ENCODE results near the gene NUCB2. TPM values are rescaled to one million over a fixed set of nuclear protein-coding genes. Genes with fewer than 3 reads are reported as not detected.
A peak's percentile ranks its signal among the peaks of the same experiment; 100 is the strongest.

NUCB2 gene
- total RNA-seq, 4 donors from 2014 or later = 41.1 to 79.5 (median 47.5) TPM

DNA sequence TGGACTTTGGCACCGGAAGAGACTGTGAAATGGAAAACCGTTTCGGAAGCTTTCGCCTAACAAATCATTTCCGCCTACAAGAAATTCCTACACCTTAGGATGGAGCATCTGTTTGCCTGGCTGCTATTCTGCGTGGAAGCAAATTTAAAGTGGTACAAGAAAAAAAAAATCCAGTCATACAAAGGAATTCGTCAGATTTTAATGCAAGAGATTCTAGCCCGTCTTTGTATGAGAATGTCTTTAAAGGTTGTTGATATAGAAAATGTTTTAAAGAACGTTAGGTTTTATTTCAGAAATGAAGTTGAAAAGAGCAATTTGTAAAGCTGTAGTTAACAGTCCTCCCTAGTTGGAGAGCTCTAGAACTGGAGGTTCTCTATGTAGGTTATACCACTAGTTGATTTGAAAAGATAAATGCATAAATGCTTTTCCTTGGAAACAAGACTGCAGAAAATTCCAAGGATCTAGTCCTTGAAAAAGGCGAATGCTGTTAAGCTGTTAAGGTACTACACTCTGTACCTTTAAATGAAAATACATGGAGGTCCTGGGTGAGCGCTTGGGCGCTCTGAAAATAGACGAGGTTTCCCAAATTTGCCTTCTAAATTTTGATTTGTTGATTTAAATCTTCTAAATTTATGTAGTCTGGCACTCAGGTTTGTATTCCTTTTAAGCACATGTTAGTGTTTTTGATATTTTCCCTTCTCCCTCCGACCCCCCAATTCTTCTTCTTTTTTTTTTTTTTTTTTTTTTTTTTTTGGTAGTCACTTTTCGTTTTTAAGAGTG, 77.5 kb downstream of the NUCB2 start:
- Histone ChIP-seq H3K9me3 (no peaks in the 10 kb centered on the region), H3K4me3 (peak overlapping the region; percentile 63 to 75), H3K4me1 (peaks cover 0 to 30% (median 4%) of the 10 kb centered on the region in 3 donors), H3K36me3 (peaks cover 0 to 23% of the 10 kb centered on the region in 2 donors), H3K27ac (peak overlapping the region; percentile 77 to 91 (median 90)), H3K27me3 (no peaks in the 10 kb centered on the region)
- 5 to 10% methylated on average over 13 of the region's 15 CpGs for WGBS, 2 donors (ENCODE audit: low coverage in 1 of 2)
- no peak for TF ChIP-seq POLR2AphosphoS5 (IDR thresholded peaks at IDR 0.05)
- TF ChIP-seq CTCF (IDR thresholded peaks at IDR 0.05) = no peak
- TF ChIP-seq EP300 (IDR thresholded peaks at IDR 0.05) = no peak
- no peak for TF ChIP-seq POLR2A (IDR thresholded peaks at IDR 0.05)
- ATAC-seq = no peak

DNA sequence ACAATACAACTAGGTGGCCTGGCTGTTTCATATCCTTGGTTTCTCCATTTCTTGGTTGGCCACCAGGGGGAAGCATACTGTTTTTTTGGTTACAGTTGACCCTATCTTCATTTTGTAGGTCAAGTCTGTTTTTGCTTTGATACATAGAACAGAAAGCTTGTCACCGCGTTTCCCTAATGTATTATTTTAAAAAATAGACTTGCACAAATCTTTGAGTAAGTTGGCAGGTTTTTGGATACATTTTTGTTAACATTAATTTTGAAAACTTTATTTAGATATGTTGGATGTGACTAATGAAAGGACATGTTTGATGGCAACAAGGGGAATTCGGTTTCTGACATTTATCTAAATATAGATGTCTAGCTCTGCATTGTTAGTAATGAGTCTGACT, 78.1 kb downstream of the NUCB2 start:
- Histone ChIP-seq H3K4me3 (no peak overlapping the region), H3K36me3 (peaks cover 0 to 29% of the 10 kb centered on the region in 2 donors), H3K4me1 (peaks cover 0 to 30% (median 4%) of the 10 kb centered on the region in 3 donors), H3K27me3 (no peaks in the 10 kb centered on the region), H3K9me3 (no peaks in the 10 kb centered on the region), H3K27ac (no peak overlapping the region)
- no peak for ATAC-seq
- TF ChIP-seq CTCF (IDR thresholded peaks at IDR 0.05) (peak; percentile 59 to 65 (median 62)), EP300 (IDR thresholded peaks at IDR 0.05) (no peak)
- 36 to 41% methylated on average over 3 of the region's 3 CpGs for WGBS, 2 donors (ENCODE audit: low coverage in 1 of 2)

- H3K36me3 ChIP-seq = peaks cover 4 to 69% of the 10 kb centered on the region in 2 donors
- TF ChIP-seq EP300 (IDR thresholded peaks at IDR 0.05) (no peak), POLR2A (IDR thresholded peaks at IDR 0.05) (no peak)
- 88 to 100% methylated on average over 1 of the region's 1 CpG for WGBS, 2 donors (ENCODE audit: low coverage in 1 of 2)
Observed at GRCh38 chr11:17366495-17366894, 90.0 kb downstream of the NUCB2 start.

GRCh38 chr11:17368551-17368950, 92.0 kb downstream of the NUCB2 start:
- H3K36me3 ChIP-seq = peaks cover 4 to 86% of the 10 kb centered on the region in 2 donors
- no peaks in the 10 kb centered on the region for H3K27me3 ChIP-seq
- peaks cover 0 to 49% (median 6%) of the 10 kb centered on the region in 3 donors for H3K9me3 ChIP-seq
- no peak for ATAC-seq
- no peak overlapping the region for H3K4me3 ChIP-seq
- no peak for TF ChIP-seq POLR2AphosphoS5 (IDR thresholded peaks at IDR 0.05)
- no peak for TF ChIP-seq EP300 (IDR thresholded peaks at IDR 0.05)
- TF ChIP-seq CTCF (IDR thresholded peaks at IDR 0.05) = no peak
- TF ChIP-seq POLR2A (IDR thresholded peaks at IDR 0.05) = no peak
- H3K27ac ChIP-seq = no peak overlapping the region
- H3K4me1 ChIP-seq = no peaks in the 10 kb centered on the region
- 84 to 97% methylated on average over 3 of the region's 3 CpGs for WGBS, 2 donors (ENCODE audit: low coverage in 1 of 2)

More at GRCh38 chr11:17366495-17366894, 90.0 kb downstream of the NUCB2 start:
- Histone ChIP-seq H3K27ac (no peak overlapping the region), H3K27me3 (no peaks in the 10 kb centered on the region), H3K4me1 (no peaks in the 10 kb centered on the region), H3K9me3 (peaks cover 0 to 28% (median 2%) of the 10 kb centered on the region in 3 donors), H3K4me3 (no peak overlapping the region)
- no peak for ATAC-seq

- peaks cover 4 to 86% of the 10 kb centered on the region in 2 donors for H3K36me3 ChIP-seq
- H3K27me3 ChIP-seq = no peaks in the 10 kb centered on the region
Observed at GRCh38 chr11:17369094-17369493, 92.6 kb downstream of the NUCB2 start.

More at GRCh38 chr11:17369094-17369493, 92.6 kb downstream of the NUCB2 start:
- ATAC-seq = no peak
- no peak overlapping the region for H3K27ac ChIP-seq
- peaks cover 0 to 54% (median 6%) of the 10 kb centered on the region in 3 donors for H3K9me3 ChIP-seq
- no peaks in the 10 kb centered on the region for H3K4me1 ChIP-seq
- H3K4me3 ChIP-seq = no peak overlapping the region
- no peak for TF ChIP-seq POLR2AphosphoS5 (IDR thresholded peaks at IDR 0.05)
- TF ChIP-seq POLR2A (IDR thresholded peaks at IDR 0.05) = no peak
- TF ChIP-seq EP300 (IDR thresholded peaks at IDR 0.05) = no peak
- no peak for TF ChIP-seq CTCF (IDR thresholded peaks at IDR 0.05)
